Hair follicular keratinocyte (primary cell): ENCODE data around the gene NKRF. TPM values are rescaled to one million over a fixed set of nuclear protein-coding genes. Genes with fewer than 3 reads are reported as not detected.

Experiments
- total RNA-seq: library from RNA; depleted of rRNA; stranded (reverse); fragments of >200 nt; gene quantifications from 2 replicates; pipeline ENCODE4 v1.2.3, GENCODE V29; 2015

NKRF gene
- 5.5 and 10.5 TPM in 2 replicates for total RNA-seq

DNA sequence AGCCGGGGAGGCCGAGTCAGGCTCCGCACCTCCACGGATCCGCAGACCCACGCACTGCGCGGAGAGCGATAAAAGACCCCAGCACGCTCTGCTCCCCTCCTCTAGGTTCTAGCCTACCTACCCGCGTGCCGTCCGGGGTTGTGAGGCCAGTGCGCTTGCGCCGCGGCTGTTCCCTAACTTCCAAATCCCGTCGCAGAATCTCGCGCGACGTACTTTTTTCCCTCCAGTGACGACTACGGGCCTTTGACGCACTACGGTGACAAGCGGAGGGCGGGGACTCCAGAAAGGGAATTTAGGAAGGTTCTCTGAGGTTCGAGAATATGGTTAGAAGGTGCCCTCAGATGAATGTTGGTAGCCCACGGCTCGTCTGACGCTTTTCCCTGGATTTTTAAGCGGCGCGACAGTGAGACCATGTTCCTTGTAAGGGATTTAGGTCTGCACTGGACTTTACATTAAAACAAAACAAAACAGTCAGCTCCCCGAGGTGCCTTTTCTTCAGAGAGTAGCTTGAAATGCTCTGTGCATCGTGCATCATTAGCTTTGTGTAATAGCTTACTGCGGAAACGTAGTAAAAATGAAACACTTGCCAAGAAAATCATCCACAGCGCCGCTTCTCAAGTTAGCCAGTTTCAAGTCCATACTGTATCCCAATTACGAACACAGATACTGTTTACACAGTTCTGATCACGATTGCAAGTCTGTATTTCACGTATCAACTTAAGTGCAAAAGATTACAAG lies at the start of gene NKRF:
Gene NKRF (minus strand): TSS at position 145 of the 738 bp plus-strand sequence.

DNA sequence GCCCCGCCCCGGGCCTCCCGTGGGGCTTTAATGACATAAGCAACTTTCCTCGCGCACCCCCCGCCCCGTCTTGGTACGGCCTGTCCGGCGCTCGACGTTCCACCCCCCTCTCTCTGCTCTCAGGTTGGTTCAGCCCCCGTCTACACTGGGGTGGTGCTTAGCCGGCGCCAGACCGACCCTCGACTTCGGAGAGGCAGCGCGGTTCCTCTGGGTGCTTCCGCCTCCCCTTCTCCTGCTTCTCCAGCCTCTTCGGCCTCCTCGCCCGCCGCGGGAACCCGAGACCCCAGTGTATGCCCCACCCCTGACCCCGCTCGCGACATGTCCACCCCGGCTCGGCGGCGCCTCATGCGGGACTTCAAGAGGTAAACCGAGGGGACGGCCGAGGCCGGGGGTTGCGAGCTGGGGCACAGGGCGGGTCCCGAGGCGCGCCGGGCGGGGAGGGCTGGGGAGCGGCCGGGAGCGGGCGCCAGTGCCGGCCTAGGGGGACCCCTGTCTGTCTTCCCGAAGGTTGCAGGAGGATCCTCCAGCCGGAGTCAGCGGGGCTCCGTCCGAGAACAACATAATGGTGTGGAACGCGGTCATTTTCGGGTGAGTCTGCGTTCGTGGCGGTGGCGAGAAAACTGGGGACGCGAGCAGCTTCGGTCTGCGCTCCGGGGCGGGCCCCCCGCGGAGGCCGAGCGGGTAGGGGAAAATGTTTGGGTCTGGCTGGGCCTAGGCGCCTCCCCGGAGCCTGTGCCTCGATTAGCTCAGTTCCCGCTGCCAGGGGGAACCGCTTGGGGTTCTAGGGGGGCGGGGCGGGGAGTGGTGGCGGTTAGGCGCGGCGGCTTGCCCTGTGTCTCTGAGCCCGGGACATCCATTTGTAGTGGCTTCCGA lies 31.6 kb downstream of the NKRF start, which contains the start of gene UBE2A:
Gene UBE2A (plus strand): TSS at position 170 of the 873 bp plus-strand sequence. CDS start 149 bp downstream, at position 319.

DNA sequence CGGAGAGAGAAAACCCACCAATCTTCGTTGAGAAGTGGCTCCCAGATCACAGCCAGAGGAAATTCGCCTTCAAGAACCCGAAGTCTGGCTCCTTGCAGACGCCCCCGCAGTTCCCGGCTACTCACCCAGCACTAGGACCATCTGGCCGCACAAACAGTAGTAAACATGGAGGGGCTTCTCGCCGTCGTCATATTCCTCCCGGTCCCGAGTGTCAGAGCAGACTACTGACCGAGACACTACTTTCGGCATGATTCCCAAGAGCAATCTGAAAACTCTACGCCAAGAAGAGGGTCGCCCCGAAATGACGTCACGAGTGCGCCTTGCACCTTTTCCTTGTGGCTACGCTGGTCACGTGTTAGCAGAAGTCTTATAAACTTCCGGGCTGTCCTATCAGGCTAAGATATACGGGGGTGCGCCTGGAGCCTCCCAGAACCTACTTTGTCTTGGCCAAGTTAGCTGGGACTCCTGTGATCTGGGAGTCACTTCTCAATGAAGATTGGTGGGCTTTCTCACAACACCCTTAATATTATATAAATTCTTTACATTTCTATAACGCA lies 41.0 kb downstream of the NKRF start, which contains the start of gene STEEP1:
Gene STEEP1 (minus strand): TSS at position 303 of the 557 bp plus-strand sequence. CDS start 54 bp downstream, at position 249.

Other genes starting within 250 kb of the NKRF start
- 22.6 and 27.7 TPM in 2 replicates for gene SLC25A43, start 207.1 kb downstream of the NKRF start, total RNA-seq
- 647 and 739 TPM in 2 replicates for gene SLC25A5, start 138.0 kb downstream of the NKRF start, total RNA-seq
- gene STEEP1, start 41.0 kb downstream of the NKRF start, total RNA-seq: 13.9 and 22.4 TPM in 2 replicates
- 29.8 and 31.2 TPM in 2 replicates for gene UBE2A, start 31.9 kb downstream of the NKRF start, total RNA-seq
- gene SEPTIN6, start 86.7 kb upstream of the NKRF start, total RNA-seq: 8.2 and 9.0 TPM in 2 replicates
- 0.68 TPM in 1 of 2 replicates, not detected in the other for gene SOWAHD, start 152.2 kb upstream of the NKRF start, total RNA-seq
- 5,686 and 6,700 TPM in 2 replicates for gene RPL39, start 185.2 kb upstream of the NKRF start, total RNA-seq
- gene UPF3B, start 246.5 kb upstream of the NKRF start, total RNA-seq: 2.7 and 2.9 TPM in 2 replicates